ENCODE data around the gene DIMT1.

DNA sequence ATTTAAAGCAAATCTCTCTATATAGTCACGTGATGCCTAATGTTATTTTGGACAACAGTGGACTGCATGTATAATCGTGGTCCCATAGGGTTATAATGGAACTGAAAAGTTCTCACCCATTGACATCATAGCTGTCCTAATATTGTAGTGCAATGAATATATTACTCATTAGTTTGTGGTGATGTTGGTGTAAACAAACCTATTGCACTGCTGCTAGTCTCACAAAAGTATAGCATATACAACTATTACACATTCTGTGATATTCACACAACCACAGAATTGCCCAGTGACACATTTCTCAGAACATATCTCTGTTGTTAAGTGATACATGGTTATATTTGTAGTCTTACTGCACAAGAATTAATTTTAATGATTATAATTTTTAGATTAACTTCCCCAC is 46.6 kb upstream of the DIMT1 start:
- TF ChIP-seq CTCF (IDR thresholded peaks at IDR 0.05) = no peak
- TF ChIP-seq POLR2AphosphoS5 (IDR thresholded peaks at IDR 0.05) = no peak

Measured in esophagus muscularis mucosa (tissue), 3 donors.